Activated T-cell treated with anti-CD3 and anti-CD28 coated beads for 4 hours (primary cell): ENCODE measurements around the gene MDH1B.
"Not testable (repeated sequence)": the region's sequence is repeated elsewhere in the genome, so short reads cannot be mapped to it uniquely, and the experiment has no call there.

ENCODE experiments used
- DNase-seq: peaks from one replicate; pipeline ENCODE4 v3.0.0-alpha.2; 2020

MDH1B gene

DNA sequence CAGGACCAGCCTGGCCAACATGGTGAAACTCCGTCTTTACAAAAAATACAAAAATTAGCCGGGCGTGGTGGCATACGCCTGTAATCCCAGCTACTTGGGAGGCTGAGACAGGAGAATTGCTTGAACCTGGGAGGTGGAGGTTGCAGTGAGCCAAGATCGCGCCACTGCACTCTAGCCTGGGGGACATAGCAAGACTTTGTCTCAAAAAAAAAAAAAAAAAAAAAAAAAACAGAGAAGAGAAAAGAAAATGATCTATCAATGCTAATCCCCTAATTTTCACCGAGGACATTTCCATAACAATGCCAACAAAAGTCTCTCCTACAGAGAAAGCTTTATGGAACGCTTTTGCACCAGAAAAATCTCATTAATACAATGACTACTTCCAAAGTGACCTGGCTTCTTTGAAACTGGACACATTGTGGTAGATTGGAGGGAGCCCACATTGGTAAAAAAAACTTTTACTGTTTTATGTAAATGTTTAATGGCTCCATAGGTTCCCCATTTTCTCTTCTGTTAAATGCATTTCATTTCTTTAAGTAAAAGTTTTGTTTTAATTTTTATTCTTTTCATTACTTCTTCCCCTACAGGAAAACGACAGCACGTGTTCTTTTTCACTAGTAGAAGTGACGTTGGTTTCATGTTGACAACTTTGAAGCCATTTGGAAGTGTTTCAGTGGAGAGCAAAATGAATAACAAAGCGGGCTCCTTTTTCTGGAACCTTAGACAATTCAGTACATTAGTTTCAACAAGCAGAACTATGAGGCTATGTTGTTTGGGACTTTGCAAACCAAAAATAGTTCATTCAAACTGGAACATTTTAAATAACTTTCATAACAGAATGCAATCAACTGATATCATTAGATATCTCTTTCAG is 1.2 kb upstream of the MDH1B start:
- DNase-seq: no peak

DNA sequence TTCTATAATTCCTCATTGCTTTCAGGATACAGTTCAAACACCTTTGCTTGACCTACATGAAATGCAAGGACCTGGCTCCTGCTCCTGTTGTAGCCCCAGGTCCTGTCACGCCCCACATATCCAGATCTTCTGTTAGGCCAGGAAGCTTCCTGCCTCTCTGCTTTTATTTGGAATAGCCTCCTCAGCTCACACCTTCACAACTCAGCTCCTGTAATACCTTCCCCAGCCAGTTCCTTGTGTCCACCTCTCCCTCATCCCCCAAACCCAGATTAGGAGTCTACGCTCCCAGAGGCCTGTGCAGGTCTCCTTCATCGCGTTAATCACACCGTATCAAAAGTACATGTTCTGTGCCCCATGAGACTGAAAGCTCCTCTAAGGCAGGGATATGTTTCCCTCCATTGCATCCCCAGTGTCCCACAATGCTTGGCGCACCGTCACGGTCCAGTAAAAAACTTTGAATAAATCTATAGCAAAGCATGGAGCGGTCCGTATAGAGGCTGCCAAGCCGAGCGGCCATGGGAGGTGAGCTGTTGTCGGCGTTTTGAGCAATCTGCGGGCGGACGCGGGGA is 371 bp downstream of the MDH1B start:
- DNase-seq: no peak

DNA sequence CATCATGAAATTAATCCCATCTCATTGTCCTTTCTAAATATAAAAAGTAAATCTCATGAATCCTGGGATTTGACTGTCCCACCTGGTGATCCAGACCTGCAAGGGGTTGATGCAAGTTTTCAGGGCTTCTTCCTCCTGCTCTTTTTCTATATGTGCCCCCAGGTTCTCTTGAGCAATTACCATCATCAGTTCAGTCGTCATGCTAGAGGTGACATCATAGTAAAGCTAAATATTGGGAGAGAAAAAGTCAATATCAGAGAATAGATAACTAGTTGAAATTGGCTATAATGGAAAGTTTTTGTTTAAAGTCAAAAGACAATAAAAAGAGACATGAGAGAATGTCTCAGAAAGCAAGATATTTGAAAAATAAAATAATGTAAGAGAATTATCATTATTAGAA is 8.3 kb downstream of the MDH1B start:
- no peak for DNase-seq

DNA sequence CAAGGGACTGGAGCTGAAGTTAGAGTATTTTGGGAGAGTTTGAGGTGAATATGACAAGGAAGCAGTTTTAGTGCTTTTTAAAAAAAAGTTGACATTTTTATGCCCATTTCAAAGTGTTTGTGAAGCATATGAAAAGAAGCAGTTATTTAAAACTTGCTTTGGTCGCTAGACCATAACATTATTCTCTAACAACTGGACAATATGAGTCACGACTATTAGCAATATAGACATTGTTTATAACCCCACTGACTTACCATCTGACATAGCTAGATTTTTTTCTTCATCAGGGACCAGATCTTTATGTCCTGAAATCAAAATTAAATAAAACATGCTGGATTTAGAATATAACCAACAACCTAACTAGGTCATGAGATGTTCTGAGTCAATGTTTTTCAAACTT is 24.3 kb downstream of the MDH1B start:
- DNase-seq: no peak

DNA sequence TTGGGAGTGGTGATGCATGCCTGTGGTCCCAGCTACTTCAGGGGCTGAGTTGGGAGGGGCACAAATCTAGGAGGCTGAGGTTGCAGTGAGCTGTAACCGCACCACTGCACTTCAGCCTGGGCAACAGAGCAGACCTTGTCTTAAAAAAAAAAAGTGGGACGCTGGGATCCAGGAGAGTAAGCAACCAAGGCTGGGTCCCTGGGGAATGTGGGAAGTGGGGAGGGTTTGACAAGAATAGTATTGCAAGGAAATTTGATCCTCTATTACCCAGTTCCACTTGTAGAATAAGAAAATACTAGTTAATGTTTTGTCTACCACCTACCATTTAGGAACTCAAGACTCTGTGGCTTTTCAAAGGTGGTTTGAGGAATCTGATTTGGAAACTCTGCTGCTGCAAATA is 25.9 kb downstream of the MDH1B start:
- DNase-seq: no peak

DNA sequence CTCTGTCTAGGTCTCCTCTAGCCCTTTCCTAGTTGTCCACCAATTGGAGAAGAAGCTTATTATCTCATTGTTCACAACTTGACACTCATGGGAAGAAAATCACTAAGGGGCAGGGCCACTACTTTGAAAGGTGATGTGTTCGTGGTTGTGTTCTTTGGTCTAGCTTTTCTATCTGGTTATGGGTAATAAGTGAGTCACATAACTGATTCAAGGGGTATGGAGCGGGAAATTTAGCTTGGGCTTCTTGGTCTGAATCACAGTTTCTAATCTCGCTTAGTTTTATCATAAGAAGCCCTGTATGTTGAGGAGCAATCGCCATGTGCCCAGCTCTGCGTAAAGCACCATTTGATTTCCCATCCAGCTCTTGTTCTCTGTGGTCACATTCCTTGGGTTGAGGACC is 28.2 kb downstream of the MDH1B start:
- DNase-seq: no peak

DNA sequence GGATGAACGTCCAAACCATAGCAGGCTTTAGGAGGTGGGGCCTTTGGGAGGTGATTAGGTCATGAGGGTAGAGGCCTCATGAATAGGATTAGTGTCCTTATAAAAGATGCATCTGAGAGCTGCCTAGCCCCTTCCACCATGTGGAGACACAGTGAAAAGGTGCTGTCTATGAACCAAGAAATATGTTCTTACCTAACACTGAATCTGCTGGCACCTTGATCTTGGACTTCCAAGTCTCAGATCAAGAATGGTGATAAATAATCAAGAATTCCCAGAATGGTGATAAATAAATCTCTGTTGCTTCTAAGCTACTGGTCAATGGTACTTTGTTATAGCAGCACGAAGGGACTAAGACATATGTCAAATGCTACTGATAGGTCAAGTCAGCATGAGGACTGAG is 31.8 kb downstream of the MDH1B start:
- DNase-seq: no peak

DNA sequence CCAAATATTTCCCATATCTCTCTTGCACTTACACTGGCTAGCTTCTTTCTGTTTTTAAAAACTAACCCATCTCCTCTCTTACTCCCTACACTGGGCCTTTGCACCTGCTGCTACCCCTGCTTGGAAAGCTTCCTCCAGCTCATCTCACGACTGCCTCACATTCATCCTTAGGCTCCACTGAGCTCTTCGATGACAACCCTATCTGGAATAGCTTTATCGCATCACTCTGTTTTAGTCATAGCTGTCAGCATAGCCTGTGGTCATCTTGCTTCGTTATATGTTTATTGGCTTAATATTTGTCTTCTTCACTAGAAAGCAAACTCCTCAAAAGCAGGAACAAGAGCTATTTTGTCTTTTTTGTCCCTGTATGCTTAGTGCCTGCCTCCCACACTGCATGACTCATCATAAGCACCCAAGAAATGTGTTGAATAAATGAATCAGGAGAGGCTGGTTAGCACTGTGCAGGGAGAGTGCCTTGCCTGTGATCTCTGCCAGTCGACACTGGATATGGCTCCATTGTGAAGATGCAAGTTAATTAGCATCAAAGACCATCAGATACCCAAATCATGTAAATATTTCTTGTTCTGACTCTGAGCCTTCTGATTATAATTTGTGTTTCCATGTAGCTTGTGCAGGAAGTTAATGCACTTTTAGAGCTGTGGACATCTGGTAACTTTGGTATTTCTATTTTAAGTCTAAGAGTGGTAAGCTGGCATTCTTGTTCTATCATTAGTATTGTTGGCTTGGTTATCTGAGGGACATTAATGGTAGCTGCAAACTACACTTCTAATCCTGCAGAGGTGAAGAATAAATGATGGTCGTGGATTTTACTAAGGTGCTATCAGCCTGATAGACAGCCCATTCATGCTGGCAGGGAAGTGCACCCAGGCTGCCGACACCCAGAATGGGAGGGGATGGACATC is 36.6 kb downstream of the MDH1B start:
- DNase-seq: no peak

DNA sequence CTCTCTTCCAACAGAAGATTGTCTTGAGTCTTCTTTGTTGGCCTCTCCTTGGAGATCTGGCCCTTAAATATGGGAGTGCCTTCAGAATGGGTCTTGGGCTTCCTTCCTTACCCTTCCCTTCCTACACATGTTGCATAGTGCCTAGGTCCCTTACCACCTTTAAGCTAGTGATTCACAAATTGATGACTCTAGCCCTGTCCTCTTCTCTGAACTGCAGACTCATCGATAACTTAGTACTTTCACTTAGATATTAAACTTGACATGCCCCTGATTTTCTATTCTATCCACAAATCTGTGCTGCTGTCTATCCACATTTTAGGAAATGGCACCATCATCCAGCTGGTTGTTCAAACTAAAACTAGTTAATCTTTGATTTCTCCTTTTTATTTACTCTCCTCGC is 37.8 kb downstream of the MDH1B start:
- no peak for DNase-seq

DNA sequence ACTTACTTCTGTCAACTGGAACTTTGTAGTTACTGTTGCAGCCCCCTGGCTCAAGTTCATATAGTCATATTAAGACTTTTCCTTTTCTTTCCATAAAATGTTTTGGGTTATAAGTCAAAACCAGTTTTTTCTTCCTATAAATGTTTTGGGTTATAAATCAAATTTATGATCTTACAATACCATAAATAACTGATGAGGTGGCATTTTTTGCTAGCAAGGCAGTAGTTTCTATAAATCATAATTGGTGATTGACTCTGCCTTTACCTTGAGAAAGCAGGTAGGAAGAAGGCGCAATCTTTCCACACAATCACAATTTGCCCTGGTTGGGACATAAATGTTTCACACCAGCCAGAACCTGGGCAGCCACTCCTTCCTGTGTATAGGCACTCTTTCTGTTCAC is 41.8 kb downstream of the MDH1B start:
- no peak for DNase-seq

DNA sequence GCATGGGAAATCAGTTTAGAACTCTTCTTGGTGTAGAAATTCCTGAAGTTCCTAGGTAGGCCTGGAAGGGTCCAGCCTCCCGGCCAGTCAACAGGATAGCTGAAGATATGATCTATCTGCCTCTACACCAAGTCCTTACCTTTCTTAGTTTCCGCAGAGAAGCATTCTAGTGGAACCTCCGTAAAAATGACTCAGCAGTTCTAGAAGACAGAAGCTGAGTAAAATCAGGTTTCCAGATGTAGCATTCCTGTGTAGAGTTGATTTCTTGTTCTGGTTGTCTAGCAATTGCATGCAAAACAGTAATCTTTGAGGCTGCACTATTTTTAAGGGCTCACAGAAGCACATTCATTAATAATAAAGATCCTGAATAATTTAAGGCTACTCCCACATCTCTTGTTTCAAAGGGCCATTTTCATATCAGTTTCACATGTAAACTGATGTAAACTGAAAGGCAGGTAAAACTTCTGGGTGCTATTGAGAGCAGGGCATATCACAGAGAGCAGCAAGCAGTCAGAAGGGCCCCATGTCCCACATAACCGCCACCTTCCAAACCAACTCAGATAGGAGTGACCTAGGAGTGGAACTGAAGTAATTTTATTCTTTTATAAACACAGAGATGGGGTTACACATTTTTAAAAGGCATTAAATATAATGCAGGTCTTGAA is 43.7 kb downstream of the MDH1B start:
- DNase-seq: no peak

DNA sequence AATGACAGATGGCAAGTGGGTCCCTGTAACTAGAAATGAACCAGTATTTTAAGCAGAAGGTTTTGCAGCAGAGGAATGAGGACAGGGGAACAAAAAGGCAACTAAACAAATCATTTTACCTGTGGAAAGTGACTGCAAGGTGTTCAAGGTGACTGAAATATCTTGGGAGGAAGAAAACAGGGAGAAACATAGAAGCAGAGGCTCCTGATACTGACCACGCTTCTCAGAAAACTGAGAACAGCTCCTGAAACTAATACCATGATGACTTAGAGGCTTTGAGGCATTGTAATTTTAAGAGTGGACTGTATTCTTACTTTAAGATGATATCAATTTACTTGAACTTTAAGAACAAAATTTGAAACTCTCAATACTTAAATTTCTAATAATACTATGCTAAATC is 46.8 kb downstream of the MDH1B start, which contains the start of gene DYTN:
Gene DYTN (minus strand): TSS at position 101 of the 400 bp plus-strand sequence. CDS start 117 bp downstream, outside the sequence.
- DNase-seq: no peak

DNA sequence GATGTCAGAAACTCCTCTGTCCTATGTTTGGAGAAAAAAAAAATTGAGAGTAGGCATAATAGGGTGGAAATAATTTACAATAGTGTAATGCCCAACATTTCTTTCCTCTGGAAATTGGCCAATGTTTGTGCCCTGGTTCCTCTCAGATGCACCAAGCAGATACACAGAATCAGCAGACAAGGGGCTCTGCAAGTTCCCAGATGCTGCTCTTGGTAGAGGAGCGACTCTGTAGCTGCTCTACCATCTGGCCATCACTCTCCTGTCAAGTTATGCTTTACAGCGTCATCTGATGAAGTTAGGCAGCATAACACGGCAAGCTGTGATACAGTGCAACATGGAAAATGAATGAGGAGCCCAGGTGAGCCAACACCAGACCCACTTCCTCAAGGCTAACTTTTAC is 48.5 kb downstream of the MDH1B start:
- no peak for DNase-seq

DNA sequence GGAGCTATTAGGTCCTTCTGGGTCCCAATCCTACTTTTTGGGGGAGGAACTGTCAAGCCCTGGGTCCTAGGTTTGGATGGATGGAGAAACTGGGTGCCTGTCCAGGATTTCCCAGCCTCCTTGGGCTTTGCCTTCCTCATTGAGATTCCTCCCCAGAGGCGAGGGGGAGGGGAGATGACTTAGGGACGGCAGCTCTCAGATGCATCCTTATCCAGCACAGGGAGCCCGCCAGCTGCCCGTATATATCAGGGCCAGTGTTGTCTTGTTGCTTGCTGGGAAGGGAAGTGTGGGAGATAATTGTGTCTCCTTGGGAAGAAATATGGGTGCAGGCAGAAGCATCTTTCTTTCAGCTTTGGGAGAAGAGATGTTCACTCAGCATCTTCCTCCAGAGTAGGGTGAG is 49.9 kb downstream of the MDH1B start:
- not testable (repeated sequence) for DNase-seq

DNA sequence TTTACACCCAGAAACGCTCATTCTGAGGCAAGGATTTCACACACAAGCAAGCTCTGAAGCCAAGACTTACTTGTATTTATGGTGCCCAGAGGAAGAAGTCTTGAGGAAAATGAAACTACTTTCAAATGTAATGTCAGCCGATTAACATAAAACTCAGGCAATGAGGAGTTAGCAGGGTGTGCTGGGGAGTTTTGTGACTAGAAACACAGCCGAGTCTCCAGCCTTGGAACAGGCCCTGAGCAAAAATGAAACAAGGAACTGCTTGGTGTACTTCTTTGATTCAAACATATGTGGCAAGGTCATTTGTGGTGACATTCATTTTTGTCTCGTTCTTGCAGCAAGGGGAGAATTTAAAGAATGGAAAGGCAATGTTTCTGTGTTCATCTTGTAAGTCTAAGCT is 51.4 kb downstream of the MDH1B start:
- no peak for DNase-seq

DNA sequence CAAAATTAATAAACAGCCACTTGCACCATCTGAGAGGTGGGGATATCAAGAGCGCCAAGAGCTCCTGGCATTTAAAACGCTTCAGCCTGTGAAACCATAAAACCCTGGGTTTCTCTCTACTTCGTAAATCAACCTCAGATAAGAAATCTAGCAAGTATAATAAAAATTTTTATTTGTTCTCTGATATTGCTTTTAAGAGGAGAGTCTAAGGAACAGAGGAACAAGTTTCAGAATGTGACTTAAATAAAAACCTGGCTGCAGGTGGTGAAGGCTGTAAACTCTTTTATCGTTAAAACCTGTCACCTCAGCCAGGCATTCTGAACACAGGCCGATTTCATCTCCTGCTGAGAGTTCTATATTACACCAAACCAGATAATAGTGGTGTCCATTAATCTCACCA is 56.8 kb downstream of the MDH1B start:
- DNase-seq: no peak

DNA sequence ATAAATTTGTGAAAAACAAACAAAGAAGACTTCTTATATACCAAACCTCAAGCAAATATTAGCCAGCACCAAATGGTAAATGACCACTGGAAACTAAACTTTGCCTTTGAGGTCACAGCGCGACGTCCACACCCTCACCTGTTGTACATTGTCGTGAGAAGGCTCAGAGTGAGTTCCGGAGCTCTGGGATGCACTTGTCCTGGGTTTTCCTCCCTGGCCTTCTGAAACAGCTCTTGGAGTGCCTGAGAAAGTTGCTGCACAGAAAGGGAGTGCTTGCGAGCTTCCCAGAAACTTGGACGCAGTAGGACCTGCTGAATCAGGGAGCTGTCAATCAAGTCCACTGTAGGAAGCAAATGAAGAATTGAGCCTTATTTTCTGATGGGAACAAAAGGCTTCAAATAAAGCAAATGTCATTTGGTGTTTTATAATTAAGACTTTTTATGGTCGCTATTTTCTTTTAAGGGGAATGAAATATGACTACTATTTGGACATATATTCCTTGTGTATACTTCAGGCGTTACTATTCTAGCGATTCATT is 57.9 kb downstream of the MDH1B start:
- DNase-seq: no peak

DNA sequence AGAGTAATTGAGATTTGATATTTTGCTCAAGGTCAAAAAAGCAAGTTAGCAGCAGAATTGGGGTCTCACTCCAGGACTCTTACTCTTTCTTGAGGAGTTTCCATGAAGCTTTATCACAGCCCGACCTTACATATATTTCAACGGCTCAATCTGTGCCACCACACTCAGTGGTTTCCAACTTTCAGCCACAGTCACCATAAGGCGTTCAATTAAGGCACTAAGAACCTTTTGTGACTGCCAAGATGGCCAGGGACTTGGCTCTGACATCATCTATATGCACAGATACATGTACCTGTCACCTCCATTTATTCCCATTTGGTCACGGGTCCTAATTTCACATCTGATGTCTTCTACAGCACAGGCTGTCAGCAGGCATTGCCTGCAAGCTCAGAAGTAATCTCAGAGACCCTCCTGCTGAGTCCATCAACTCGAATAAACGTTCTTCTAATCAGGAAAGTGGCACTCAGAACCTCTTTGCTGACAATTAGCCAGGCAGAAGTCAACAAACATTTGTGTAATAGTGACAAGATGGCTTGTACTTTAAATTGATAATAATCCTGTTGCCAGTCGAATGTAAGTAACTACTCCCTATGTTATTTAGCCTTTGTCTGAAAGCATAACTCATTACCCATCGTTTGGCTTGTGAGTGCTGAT is 63.0 kb downstream of the MDH1B start:
- DNase-seq: no peak

DNA sequence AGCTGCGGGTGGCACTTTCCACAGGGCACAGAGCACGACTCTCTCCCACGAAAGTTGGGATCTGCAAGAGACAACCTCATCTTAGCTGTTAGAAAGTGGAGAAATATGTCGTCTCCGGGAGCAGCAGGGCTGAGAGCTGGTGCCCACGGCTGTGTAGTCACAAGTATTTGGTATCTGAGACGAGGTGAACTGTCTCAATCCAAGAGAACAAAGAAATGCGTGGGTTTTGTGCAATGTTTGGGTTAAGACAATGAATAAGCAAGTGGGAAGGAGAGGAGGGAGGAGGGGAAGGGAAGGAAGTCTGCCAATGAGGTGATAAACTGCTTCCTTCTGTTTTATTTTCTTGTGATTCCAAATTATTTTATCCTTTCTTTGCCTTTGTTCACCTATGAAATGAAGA is 65.0 kb downstream of the MDH1B start:
- no peak for DNase-seq

DNA sequence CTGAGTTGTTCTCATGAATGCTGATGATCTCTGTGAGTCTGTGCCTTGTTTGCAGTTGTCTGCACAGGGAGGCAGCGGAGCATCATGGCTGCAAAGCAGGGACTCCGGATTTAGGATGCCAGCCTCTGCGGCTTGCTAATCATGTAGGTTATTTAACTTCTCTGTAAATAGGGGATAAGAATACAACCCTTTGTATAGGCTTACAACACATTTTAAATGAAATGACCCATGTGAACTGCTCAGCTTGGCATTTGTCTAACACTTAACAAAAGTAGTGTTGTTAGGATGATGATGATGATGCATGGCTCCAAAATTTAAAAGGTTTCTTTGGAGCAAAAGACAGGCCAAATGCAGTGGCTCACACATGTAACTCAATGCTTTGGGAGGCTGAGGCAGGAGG is 66.3 kb downstream of the MDH1B start:
- DNase-seq: no peak

DNA sequence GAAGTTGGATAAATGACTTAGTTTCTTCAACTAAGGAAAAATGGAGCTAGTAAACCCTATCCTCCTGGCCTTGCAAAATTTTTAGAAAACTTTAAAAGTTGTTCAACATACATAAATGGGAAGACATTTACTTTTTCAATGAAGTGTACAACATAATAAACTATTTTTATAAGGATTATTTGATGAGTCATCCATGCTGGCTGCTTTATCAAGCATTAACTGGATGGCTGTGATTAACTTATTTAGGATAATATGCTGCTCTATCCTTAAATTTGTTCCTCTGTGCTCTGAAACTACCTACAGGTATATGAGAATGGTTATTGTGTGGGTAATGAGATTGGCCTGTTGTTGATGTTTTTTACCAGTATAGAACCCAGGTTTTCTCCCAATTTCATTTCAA is 68.2 kb downstream of the MDH1B start:
- DNase-seq: no peak
